GM20000 (cell line): Measurements from ENCODE around the gene LETM1.

Experiments
- DNase-seq: peaks from one replicate; pipeline ENCODE4 v3.0.0; 2012; ENCODE audit warnings: low spot score
- TF ChIP-seq, protein P1 (sequence below): IDR thresholded peaks from 2 replicates; pipeline ENCODE4 v1.5.1; 2012; ENCODE audit warnings: mild to moderate bottlenecking, control low read depth; ENCODE audit errors: extremely low read depth, missing control alignments

LETM1 gene

DNA sequence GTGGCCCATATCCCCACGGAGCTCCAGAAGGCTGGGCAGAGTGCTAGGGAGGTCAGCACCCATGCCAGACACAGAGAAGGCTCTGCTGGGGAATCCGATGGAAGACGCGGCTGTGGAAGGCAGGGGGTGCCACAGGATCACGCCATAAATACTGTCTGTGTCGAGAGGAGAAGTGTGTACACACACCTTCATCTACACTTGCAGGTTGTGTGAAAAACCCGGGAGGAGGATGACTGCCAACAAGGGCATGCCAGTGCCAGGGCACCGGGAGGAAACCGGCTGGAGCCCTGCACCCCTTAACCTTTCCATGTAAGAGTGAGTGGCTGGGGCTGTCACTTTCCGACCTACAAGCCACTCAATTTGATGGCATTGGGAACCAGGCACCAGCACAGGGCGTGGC, 31.2 kb downstream of the LETM1 start:
- TF ChIP-seq, protein P1, sequence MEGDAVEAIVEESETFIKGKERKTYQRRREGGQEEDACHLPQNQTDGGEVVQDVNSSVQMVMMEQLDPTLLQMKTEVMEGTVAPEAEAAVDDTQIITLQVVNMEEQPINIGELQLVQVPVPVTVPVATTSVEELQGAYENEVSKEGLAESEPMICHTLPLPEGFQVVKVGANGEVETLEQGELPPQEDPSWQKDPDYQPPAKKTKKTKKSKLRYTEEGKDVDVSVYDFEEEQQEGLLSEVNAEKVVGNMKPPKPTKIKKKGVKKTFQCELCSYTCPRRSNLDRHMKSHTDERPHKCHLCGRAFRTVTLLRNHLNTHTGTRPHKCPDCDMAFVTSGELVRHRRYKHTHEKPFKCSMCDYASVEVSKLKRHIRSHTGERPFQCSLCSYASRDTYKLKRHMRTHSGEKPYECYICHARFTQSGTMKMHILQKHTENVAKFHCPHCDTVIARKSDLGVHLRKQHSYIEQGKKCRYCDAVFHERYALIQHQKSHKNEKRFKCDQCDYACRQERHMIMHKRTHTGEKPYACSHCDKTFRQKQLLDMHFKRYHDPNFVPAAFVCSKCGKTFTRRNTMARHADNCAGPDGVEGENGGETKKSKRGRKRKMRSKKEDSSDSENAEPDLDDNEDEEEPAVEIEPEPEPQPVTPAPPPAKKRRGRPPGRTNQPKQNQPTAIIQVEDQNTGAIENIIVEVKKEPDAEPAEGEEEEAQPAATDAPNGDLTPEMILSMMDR, result no peak
- DNase-seq, result no peak

- TF ChIP-seq, protein P1, result no peak
- DNase-seq, result no peak
Measured at GRCh38 chr4:1823545-1823932, 32.4 kb downstream of the LETM1 start.

- TF ChIP-seq, protein P1, result no peak
- peak; percentile 14 for DNase-seq
Measured at GRCh38 chr4:1822568-1823544, 33.1 kb downstream of the LETM1 start.

DNA sequence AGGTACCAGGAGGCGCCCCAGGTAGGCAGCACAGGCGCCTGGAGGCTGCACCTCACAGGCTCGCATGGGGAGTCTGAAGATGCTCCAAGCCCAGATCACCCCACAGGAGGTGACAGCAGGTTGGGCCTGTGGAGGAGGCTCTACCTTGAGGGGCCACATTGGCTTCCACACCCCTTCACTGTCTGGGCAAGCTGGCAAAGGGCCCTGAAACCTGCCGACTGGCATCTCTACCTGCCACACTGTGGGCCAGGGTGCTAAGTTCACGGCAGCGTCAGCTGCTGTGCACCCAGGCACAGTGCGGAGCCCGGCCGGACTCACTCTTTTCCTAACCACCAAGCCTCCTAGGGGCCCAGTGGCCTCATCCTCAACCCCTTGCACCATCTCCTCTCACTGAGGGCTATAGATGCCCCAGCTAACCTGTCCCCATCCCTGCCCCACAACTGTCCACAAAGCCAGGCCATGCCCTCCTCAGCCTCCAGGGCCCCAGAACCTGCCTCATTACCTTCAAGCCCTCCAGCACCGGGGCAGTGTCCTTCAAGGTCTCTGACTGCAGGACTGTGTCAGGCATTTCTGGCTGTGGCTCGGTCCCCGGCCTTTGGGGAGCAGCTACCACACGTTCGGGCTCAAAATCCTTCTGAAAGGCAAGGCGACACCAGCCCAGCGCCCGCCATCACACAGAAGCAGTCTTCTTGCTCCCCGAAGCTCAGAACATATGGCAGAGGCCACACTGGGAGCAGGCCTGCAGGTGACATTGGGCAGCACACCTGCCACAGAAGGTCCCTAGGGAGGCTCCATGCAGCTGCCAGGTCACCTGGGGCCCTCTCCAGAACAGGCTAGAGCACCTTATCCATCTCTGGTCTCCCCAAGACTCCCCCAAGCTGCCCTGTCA, 34.0 kb downstream of the LETM1 start:
- TF ChIP-seq, protein P1, result no peak
- peak; percentile 12 for DNase-seq

DNA sequence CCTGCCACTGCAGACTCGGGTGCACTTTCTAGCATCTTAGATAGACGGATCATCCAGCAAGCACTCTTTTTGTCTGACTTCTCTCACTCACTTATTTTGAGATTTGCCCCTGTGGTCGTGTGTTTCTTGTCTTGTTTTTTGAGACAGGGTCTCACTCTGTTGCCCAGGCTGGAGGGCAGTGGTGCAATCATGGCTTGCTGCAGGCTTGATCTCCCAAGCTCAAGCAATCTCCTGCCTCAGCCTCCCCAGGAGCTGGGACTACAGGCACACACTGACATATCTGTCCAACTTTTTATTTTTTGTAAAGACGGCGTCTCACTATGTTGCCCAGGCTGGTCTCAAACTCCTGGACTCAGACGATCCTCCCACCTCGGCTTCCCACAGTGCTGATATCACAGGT, 36.1 kb downstream of the LETM1 start:
- no peak for DNase-seq
- TF ChIP-seq, protein P1, result no peak

DNA sequence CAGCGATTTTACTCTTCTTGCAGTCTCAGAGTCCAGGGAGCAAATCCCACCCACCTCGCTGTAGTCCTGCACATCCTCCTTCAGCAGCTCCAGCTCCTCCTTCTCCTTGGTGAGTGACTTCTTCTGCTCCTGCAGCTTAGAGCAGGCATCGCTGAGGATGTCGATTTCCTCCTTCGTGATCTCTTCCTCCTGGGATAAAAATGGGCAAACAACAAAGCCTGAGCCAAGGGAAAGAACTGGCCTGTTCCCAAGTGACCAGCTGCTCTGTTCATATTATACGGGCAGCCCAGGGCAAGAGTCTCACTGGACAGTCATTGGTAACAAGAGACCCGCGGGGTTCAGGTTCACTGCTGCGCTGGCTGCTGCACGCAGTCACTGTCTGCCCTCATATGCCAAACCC, 36.7 kb downstream of the LETM1 start:
- TF ChIP-seq, protein P1, result no peak
- no peak for DNase-seq
